GM21390 (cell line): Measurements from ENCODE around the gene CLIC3.
A peak's percentile ranks its signal among the peaks of the same experiment; 100 is the strongest.

Source experiments
- ATAC-seq: cut with Tn5 transposase; IDR thresholded peaks from one replicate; pipeline ENCODE4 v1.9.1; 2021; ENCODE audit not compliant: unreplicated experiment

CLIC3 gene

GRCh38 chr9:137001857-137002645, 5.7 kb upstream of the CLIC3 start:
- no peak for ATAC-seq

GRCh38 chr9:137000177-137000930, 4.0 kb upstream of the CLIC3 start:
- peak; percentile 62 for ATAC-seq

- no peak for ATAC-seq
These were observed 1.5 kb upstream of the CLIC3 start for GRCh38 chr9:136997830-136998234.

- ATAC-seq, result no peak
These were observed 1.0 kb upstream of the CLIC3 start for GRCh38 chr9:136997371-136997770.

GRCh38 chr9:136995772-136996311, 526 bp downstream of the CLIC3 start:
- ATAC-seq, result no peak

- ATAC-seq, result no peak
These were observed 1.0 kb downstream of the CLIC3 start for GRCh38 chr9:136995362-136995761.

- no peak for ATAC-seq
These were observed 1.5 kb downstream of the CLIC3 start for GRCh38 chr9:136994888-136995230.

GRCh38 chr9:136994180-136994887, 2.0 kb downstream of the CLIC3 start:
- ATAC-seq, result no peak

GRCh38 chr9:136992819-136993369, 3.5 kb downstream of the CLIC3 start:
- no peak for ATAC-seq

GRCh38 chr9:136991993-136992818, 4.2 kb downstream of the CLIC3 start, which contains the start of gene PAXX:
PAXX (plus strand) TSS chr9:136992422; CDS start chr9:136992444, 22 bp downstream.
- ATAC-seq, result peak; percentile 77

GRCh38 chr9:136990242-136990911, 6.0 kb downstream of the CLIC3 start:
- no peak for ATAC-seq

- ATAC-seq, result no peak
These were observed 7.5 kb downstream of the CLIC3 start for GRCh38 chr9:136988872-136989271.

GRCh38 chr9:136985853-136986252, 10.5 kb downstream of the CLIC3 start:
- ATAC-seq, result no peak

GRCh38 chr9:136985027-136985602, 11.3 kb downstream of the CLIC3 start:
- no peak for ATAC-seq

GRCh38 chr9:136984464-136985026, 11.8 kb downstream of the CLIC3 start:
- no peak for ATAC-seq

- ATAC-seq, result no peak
These were observed 12.6 kb downstream of the CLIC3 start for GRCh38 chr9:136983656-136984314.

GRCh38 chr9:136983167-136983566, 13.2 kb downstream of the CLIC3 start:
- ATAC-seq, result no peak

- no peak for ATAC-seq
These were observed 13.9 kb downstream of the CLIC3 start, which contains the start of gene LCNL1 for GRCh38 chr9:136982232-136983051. LCNL1 (plus strand) TSS chr9:136982993; CDS start chr9:136983587, 594 bp downstream.
